CD4-positive, alpha-beta T cell (primary cell): ENCODE data around the gene SPSB3. TPM values are rescaled to one million over a fixed set of nuclear protein-coding genes. Genes with fewer than 3 reads are reported as not detected.

Experiments used
- ATAC-seq: fragments of 200-7000 bp; cut with Tn5 transposase; one replicate; pipeline ENCODE4 v1.10.0; 2022; ENCODE audit warnings: mild to moderate bottlenecking; ENCODE audit not compliant: poor library complexity
- CTCF ChIA-PET: fragments of 350-600 bp; sonication (Branson Sonifier 250); formaldehyde crosslinking; loops from one replicate; lab custom pipeline; 2021; ENCODE audit warnings: antibody characterized with exemption, inconsistent platforms; lab: Charles Lee
- POLR2A ChIA-PET: fragments of 350-600 bp; sonication (Branson Sonifier 250); formaldehyde crosslinking; loops from one replicate; lab custom pipeline; 2021; ENCODE audit warnings: antibody characterized with exemption, inconsistent platforms; lab: Charles Lee
- DNase-seq, 14 experiments: peaks; one replicate each; pipeline ENCODE4 v3.0.0-alpha.2; 2013 to 2020; ENCODE audit warnings: mixed read lengths in 2 of 14
- H3K27ac ChIP-seq, 2 donors: one replicate each; pipeline versions ENCODE4 v1.5.1 to v1.7.0; 2013; ENCODE audit warnings: low read length in 2 of 2, low read depth in 1 of 2, mild to moderate bottlenecking in 1 of 2
- H3K27me3 ChIP-seq, 2 experiments: 1 replicate in 1 of 2; 2 replicates in 1 of 2; pipeline versions ENCODE4 v1.6.1 to v1.7.0; 2013; ENCODE audit warnings: low read length in 2 of 2, control low read depth in 1 of 2, mild to moderate bottlenecking in 1 of 2, moderate library complexity in 1 of 2; ENCODE audit not compliant: insufficient read depth in 2 of 2, control insufficient read depth in 1 of 2
- H3K36me3 ChIP-seq: one replicate; pipeline ENCODE4 v1.6.1; 2013; ENCODE audit warnings: low read length, control low read depth; ENCODE audit not compliant: insufficient read depth
- H3K4me1 ChIP-seq: one replicate; pipeline ENCODE4 v1.6.1; 2013; ENCODE audit warnings: low read length, control low read depth; ENCODE audit not compliant: insufficient read depth
- H3K4me3 ChIP-seq: one replicate; pipeline ENCODE4 v1.5.1; 2013; ENCODE audit warnings: mild to moderate bottlenecking, low read length, moderate library complexity
- H3K9me3 ChIP-seq, 2 experiments: 1 replicate in 1 of 2; 2 replicates in 1 of 2; pipeline versions ENCODE4 v1.6.1 to v1.7.0; 2013; ENCODE audit warnings: low read length in 2 of 2, mild to moderate bottlenecking in 2 of 2, control low read depth in 1 of 2, moderate library complexity in 1 of 2; ENCODE audit not compliant: control insufficient read depth in 1 of 2, insufficient read depth in 1 of 2
- H3K27ac Mint-ChIP-seq: one replicate; pipeline ENCODE4 v1.8.0; 2020; ENCODE audit warnings: mixed read lengths
- H3K27me3 Mint-ChIP-seq: one replicate; pipeline ENCODE4 v1.8.0; 2021; ENCODE audit warnings: mixed read lengths
- H3K36me3 Mint-ChIP-seq: one replicate; pipeline ENCODE4 v1.8.0; 2021; ENCODE audit warnings: low read depth, mixed read lengths
- H3K4me1 Mint-ChIP-seq: one replicate; pipeline ENCODE4 v1.8.0; 2021; ENCODE audit warnings: low read depth, mixed read lengths
- H3K4me3 Mint-ChIP-seq: one replicate; pipeline ENCODE4 v1.8.0; 2020; ENCODE audit warnings: mild to moderate bottlenecking, mixed read lengths
- H3K9me3 Mint-ChIP-seq: one replicate; pipeline ENCODE4 v1.8.0; 2020; ENCODE audit warnings: mixed read lengths
- CTCF ChIP-seq: fragments of 200-600 bp; IDR thresholded peaks from one replicate; pipeline ENCODE4 v1.8.0; 2022; ENCODE audit warnings: antibody characterized with exemption, mild to moderate bottlenecking
- intact Hi-C, 2 experiments: fragments of 100-400 bp; cut with DNase I in 1 of 2; cut with micrococcal nuclease in 1 of 2; formaldehyde crosslinking; loops; one replicate each; pipeline versions ENCODE4 v1.15.1 to v1.9.0; 2023 to 2025; cut with DNase I, micrococcal nuclease
- total RNA-seq, 174 experiments: library from RNA in 2 of 174; stranded (reverse) in 2 of 174; gene quantifications; one replicate each; pipeline ENCODE4 v1.2.3 and lab custom pipeline; 2021 to 2026

SPSB3 gene
- total RNA-seq, 2 experiments from 2014 or later, result 86.3 to 87.6 TPM

DNA sequence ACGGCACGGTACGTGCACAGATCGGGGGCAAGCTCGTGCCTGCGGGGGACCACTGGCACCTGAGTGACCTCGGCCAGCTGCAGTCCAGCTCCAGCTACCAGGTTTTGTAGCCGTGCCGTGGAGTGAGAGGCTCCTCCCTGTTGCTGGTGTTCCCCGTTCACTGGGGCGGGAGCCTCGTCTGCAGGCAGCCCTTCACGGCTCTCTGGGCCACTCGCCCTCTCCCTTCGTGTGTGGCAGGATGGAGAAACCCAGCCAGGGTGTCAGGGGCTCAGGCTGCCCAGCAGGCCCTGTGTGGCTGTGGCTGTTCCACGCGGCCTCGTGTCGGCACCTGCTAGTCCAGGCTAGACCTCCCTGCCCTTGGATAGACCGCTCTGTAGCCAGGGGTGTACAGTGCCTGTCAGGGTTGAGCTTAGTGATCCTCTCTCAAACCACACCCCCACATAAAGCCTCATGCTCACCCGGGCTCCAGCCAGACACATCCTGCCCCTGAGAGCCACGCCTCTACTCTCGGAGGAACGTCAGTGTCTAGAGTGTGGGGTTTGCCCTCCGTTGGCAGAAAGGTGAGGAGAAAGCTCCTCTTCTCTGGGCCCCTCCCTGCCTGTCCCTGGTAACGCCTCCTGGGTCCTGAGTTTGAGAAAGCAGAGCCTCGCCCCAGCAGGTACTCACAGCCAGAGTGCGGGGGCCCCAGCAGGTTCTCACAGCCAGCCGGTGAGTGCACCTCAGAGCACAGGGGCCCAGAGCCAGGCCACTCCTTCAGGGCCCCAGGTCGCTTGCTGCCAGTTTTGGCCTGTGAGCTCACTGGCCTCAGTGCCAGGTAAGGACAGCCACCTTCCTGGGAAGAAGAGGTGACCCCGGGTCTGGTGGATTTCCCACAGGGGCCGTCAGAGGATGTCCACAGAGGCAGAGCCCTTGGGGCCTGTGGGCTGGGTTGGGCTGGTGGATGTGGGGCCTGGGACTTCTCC is 38.7 kb downstream of the SPSB3 start:
- no peak for TF ChIP-seq CTCF
- no peaks in the 10 kb centered on the region for H3K4me1 Mint-ChIP-seq
- Histone ChIP-seq H3K36me3 (peaks cover 57% of the 10 kb centered on the region), H3K27ac (no peak overlapping the region), H3K9me3 (peaks cover 0 to 13% of the 10 kb centered on the region in 2 experiments), H3K4me1 (peaks cover 9% of the 10 kb centered on the region), H3K4me3 (no peak overlapping the region), H3K27me3 (no peaks in the 10 kb centered on the region)
- H3K27ac Mint-ChIP-seq, result no peak overlapping the region
- H3K4me3 Mint-ChIP-seq, result no peak overlapping the region
- no peak for ATAC-seq
- ChIA-PET CTCF (no interaction called here), POLR2A (no interaction called here)
- no peak for DNase-seq
- H3K27me3 Mint-ChIP-seq, result no peaks in the 10 kb centered on the region
- intact Hi-C loops, result no loop called here
- no peaks in the 10 kb centered on the region for H3K9me3 Mint-ChIP-seq
- peaks cover 39% of the 10 kb centered on the region for H3K36me3 Mint-ChIP-seq

DNA sequence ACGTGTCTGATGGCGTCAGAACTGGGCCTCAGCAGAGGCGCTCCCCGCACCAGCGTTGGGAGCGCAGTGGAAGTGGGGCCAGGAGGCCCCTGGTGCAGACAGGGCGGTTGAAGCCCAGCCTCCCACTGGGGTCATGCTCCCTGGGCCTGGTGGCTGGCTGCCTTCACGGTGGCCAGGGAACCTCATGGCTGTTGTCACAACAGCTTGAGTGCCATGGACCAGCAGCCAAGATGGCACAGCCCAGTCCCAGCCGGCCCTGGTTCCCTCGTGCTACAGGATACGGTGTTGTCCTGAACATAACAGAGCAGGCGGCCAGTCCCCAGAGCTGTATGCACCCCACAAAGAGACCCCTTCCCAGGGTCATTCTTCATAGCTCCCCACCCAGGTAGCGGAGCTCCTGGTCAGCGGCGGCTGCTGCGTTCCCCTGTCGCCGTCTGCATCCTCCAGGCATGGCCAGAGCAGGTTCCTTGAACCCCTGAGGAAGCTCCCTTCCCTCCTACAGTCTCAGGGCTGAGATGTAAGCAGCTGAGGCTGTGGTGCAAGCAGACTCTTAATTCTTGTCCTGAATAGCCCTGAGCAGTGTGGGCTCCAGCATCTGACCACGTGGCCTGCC is 40.7 kb downstream of the SPSB3 start:
- ATAC-seq (no peak), DNase-seq (no peak)
- Histone ChIP-seq H3K4me1 (peaks cover 9% of the 10 kb centered on the region), H3K27me3 (no peaks in the 10 kb centered on the region), H3K9me3 (peaks cover 0 to 13% of the 10 kb centered on the region in 2 experiments), H3K4me3 (no peak overlapping the region), H3K27ac (no peak overlapping the region), H3K36me3 (peaks cover 38% of the 10 kb centered on the region)
- no peaks in the 10 kb centered on the region for H3K27me3 Mint-ChIP-seq
- CTCF ChIA-PET, result no interaction called here
- TF ChIP-seq CTCF, result no peak
- H3K36me3 Mint-ChIP-seq, result peaks cover 27% of the 10 kb centered on the region
- POLR2A ChIA-PET, result no interaction called here
- intact Hi-C loops, result no loop called here
- no peaks in the 10 kb centered on the region for H3K9me3 Mint-ChIP-seq
- no peaks in the 10 kb centered on the region for H3K4me1 Mint-ChIP-seq
- no peak overlapping the region for H3K4me3 Mint-ChIP-seq
- no peak overlapping the region for H3K27ac Mint-ChIP-seq

GRCh38 chr16:1740781-1741490 is 41.4 kb downstream of the SPSB3 start:
- ATAC-seq, result no peak
- POLR2A ChIA-PET, result no interaction called here

More at GRCh38 chr16:1740781-1741490, 41.4 kb downstream of the SPSB3 start:
- Mint-ChIP-seq H3K27me3 (no peaks in the 10 kb centered on the region), H3K4me1 (no peaks in the 10 kb centered on the region), H3K9me3 (no peaks in the 10 kb centered on the region), H3K36me3 (peaks cover 23% of the 10 kb centered on the region), H3K27ac (no peak overlapping the region), H3K4me3 (peak overlapping the region; percentile 15)
- no peak overlapping the region for H3K27ac ChIP-seq
- no peak for DNase-seq
- H3K4me3 ChIP-seq, result no peak overlapping the region
- H3K4me1 ChIP-seq, result peaks cover 9% of the 10 kb centered on the region
- no peak for TF ChIP-seq CTCF
- intact Hi-C loops, result no loop called here
- peaks cover 0 to 19% of the 10 kb centered on the region in 2 experiments for H3K9me3 ChIP-seq
- CTCF ChIA-PET, result no interaction called here
- no peaks in the 10 kb centered on the region for H3K27me3 ChIP-seq
- H3K36me3 ChIP-seq, result peaks cover 32% of the 10 kb centered on the region
